Anterior cingulate cortex (tissue), 58 donors: ENCODE results near the gene B3GNT4.
"Not testable (repeated sequence)": the region's sequence is repeated elsewhere in the genome, so short reads cannot be mapped to it uniquely, and the experiment has no call there.

Experiments used
- DNase-seq, 58 donors: peaks; one replicate each; lab custom pipeline; 2025; lab: John Stamatoyannopoulos, UW

The B3GNT4 gene

DNA sequence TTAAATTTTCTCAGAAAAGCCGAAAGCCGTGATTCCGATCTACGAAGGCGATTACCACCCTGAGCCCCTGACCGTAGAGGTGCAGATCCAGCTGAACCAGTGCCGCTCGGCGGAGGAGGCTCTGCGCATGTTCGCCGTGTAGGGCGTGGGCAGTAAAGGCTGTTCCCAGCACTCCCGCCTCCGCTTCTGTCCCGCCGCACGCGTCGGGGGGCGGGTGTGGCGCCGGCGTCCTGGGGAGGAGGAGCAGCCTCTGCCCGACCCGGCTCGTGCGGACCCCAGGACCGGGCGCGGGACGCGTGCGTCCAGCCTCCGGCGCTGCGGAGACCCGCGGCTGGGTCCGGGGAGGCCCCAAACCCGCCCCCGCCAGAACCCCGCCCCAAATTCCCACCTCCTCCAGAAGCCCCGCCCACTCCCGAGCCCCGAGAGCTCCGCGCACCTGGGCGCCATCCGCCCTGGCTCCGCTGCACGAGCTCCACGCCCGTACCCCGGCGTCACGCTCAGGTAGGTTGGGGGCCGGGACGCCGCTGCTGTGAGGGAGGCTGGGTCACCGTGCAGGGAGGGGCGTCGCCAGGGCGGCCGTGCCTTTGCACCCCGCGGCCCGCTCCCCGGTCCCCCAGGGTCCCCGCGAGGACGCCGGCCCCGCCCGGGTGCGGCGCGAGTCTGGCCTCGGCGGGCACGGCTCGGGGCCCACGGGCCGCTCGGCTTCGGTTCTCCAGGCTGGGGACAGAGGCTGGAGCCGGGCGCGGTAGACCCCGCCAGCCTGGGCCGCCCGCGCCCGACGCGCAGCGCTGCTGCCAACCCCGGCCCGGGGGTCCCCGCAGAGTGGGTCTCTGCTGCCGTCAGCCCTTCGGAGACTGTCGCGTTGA lies at the start of gene B3GNT4:
B3GNT4 (plus strand) TSS at position 409 of the 866 bp plus-strand sequence. CDS start 910 bp downstream, outside the sequence.
- DNase-seq = peak in 34 of 58 donors; percentile 12 to 72 (median 38)

DNA sequence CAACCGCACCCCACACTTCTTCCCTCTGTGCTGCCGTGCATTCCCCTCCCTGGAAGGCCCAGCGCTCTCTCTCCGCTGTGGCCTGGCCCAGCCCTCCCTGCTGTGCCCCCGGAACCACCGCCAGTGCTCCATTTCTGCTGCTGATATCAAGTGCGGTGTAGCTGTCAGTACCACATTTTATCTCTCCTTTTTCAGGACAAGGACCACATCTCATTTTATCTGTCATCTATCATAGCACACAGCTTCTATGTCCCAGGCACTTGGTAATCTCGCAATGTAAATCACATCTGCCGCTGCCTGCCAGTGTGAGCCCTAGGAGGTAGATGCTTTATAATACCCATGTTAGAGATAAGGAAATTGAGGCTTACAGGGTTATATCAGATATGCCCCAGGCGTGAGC lies 47.8 kb upstream of the B3GNT4 start:
- DNase-seq = no peak

DNA sequence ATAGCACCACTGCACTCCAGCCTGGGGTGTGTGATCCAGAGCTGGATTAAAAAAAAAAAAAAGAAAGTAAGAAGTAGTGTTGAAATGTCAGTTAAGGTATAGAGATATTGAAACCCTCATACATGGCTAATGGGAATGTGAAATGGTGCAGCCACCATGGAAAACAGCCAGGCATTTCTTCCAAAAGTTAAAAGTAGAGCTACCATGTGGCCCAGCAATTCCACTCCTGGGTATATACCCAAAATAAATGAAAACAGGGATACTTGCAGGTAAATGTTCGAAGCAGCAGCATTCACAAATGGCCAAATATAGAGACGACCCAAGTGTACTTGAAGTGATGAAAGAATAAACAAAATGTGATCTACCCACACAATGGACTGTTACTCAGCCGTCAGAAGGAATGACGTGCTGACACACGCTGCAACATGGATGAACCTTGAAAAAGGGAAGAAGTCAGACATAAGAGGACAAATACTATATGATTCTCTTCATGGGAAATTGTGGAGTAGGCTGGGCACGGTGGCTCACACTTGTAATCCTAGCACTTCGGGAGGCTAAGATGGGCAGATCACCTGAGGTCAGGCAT lies 44.7 kb upstream of the B3GNT4 start:
- no peak for DNase-seq

DNA sequence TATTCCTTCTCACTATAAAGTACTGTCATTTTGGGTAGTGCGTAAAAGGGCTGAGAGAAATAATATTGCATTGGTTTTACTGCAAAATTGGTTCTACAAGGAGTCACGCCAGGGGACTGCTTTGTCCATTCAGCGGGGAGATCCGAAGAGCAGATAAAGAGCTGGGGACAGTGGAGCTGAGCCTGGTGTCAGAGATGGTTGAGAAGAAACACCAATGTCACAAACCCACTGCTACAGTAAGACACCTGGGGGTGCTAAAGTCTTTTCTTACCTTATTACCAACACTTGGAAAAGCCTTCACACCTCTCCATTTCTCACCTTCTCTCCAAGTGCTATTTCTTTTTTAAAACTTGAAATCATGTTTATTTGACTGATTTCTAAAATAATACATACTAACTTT lies 43.6 kb upstream of the B3GNT4 start:
- no peak for DNase-seq

DNA sequence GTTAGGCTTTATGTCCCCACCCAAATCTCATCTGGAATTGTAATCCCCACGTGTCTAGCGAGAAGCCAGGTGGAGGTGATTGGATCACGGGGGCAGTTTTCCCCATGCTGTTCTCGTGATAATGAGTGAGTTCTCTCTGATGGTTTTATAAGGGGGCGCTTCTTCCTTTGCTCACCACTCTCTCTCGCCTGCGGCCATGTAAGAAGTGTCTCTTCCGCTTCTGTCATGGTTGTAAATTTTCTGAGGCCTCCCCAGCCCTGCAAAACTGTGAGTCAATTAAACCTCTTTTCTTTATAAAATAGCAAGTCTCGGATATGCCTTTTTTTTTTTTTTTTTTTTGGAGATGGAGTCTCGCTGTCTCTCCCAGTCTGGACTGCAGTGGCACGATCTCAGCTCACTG lies 42.7 kb upstream of the B3GNT4 start:
- DNase-seq = no peak

DNA sequence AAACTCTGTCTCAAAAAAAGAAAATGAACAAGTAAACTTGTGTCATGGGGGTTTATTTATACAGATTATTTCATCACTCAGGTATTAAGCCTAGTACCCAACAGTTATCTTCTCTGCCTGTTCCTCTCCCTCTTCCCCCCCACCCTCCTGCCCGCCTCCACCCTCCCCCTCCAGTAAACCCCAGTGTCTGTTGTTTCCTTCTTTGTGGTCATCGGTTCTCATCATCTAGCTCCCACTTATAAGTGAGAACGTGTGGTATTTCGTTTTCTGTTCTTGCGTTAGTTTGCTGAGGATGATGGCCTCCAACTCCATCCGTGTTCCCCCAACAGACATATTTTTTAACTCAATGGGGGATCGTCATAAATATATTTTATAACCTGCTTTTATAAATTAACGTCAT lies 41.8 kb upstream of the B3GNT4 start:
- no peak for DNase-seq

DNA sequence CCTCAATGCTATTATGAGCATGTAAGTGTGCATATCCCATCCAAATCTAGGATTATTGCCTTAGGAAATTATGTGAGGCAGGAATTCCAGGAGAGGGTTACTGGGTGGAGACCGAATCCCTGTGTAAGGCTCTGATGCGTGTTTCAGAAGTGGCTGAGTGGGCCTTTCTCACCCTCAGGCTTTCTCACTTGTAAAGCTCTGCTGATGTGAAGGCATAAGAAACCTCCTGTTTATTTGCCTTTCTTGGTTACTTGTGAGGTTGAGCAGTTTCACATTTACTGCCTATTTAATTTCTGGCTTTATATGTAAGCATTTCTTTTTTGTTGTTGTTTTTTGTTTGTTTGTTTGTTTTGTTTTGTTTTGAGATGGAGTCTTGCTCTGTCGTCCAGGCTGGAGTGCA lies 40.5 kb upstream of the B3GNT4 start:
- DNase-seq = no peak

DNA sequence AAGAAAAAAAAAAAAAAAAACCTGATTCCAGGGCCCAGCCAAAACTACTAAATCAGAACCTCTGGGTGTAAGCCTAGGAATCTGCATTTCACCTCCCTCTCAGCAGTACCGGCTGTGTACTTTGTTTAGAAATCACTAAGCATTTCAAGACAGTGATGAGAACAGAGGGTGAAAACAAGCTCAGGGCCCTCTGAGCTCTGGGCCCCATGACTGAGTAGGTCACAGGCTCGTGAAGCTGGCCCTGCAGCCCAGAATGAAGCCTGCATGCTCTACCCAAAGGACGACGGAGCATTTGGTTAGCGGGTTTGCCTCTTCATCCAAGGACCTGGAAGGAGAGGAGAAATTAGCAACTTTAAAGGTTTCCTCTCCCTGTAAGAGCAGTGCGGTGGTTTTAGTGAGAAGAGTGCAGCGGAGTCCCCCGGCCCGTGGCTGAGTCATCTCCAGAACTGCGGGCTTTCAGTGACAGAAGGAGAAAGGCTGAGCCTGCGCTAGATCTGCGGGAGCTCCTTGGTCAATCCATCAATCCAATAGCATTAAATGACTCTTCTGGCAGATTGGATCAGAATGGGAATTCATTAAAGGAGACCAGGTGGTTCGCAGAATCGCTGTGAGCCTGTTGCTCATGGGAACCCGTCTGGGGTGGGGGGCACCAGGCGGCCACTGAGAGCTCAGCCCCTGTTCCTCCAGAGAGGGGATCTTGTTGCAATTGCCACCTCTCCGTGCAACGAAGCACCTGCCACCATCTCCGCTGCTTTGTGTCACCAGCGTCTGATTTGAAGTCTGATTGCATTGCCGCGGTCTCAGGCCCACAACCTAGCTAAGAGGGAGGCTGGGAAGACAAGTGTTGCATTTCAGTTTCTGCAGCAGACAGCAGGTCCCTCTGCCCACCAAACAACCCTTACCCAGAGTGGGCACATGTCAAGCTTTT lies 36.8 kb upstream of the B3GNT4 start:
- DNase-seq = no peak

DNA sequence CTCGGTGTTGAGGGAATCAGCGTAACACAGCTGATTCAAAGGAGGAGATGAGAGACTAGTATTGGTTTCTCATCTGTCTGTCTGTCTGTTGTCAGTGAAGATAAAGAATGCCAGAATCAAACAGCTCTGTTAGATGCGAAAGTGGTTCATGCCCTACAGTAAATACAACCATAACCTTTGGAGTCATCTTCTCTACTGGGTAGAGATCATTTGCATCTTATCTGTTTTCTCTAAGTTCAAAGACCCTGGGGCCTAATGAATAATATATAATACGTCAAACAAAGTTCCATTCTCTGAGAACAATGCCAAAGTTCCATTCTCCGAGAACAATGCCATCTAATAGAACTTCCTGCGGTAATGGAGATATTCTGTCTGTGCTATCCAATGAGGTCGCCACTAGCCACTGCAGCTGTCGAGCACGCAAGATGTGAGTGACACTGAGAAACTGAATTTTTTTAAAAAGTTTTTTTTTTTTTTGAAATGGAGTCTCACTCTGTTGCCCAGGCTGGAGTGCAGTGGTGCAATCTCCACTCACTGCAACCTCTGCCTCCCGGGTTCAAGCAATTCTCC lies 36.1 kb upstream of the B3GNT4 start:
- DNase-seq = no peak

DNA sequence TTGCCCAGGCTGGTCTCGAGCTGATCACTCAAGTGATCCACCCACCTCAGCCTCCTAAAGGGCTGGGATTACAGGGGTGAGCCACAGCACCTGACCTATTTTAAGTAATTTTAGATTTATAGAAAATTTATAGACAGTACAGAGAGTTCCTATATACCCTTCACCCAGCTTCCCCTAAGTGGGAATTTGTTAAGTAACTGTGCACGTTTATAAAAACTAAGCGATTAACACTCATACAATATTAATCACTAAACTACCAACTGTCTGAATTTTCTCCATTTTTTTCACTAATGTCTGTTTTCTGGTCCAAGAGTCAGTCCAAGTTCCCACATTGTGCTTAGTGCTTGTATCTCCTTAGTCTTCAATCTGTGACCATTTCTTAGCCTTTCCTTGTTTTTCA lies 35.0 kb upstream of the B3GNT4 start:
- DNase-seq = no peak

DNA sequence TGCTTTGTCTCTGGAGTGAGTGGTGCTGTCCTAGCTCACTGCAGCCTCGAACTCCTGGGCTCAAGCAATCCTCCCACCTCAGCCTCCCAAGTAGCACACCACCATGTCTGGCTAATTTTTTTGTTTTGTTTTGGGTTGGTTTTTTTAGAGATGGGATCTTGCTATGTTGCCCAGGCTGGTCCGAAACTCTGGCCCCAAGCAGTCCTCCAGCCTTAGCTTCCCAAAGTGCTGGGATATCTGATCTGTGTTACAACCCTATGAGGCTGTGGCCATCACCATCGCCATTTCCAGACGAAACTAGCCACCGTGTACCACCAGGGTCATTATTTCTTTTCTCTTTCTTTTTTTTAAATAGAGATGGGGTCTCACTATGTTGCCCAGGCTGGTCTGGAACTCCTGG lies 32.1 kb upstream of the B3GNT4 start:
- no peak for DNase-seq

DNA sequence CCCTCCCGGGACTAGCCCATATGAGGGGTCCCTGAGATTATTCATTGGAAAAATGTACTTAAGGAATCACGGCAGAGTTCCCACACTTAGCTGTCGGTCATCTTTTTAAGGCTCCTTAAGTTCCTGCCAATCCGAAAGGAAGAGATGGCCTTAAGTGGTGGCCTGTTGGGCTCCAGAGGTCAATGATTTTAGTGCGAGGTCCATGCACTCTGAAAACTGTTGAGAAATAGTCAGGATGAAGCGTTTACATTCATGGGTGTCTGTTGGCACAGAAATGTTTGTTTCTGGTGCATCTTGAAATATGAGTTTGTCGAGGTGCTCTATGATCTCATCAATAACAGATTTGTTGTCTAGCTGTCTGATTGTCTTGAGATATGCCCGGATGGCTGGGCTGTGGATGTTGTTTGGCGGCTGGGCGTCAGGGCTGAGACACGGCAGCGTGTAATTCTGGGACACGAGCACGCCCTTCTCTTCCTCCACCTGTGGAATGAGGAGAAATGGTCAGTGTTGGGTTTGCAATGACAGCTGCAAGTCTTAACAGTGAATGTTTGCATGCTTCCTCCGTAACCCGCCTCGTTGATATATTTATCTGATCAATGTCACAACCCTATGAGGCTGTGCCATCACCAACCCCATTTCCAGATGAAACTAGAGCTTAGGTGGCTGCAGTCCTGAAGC lies 31.1 kb upstream of the B3GNT4 start:
- DNase-seq = no peak

DNA sequence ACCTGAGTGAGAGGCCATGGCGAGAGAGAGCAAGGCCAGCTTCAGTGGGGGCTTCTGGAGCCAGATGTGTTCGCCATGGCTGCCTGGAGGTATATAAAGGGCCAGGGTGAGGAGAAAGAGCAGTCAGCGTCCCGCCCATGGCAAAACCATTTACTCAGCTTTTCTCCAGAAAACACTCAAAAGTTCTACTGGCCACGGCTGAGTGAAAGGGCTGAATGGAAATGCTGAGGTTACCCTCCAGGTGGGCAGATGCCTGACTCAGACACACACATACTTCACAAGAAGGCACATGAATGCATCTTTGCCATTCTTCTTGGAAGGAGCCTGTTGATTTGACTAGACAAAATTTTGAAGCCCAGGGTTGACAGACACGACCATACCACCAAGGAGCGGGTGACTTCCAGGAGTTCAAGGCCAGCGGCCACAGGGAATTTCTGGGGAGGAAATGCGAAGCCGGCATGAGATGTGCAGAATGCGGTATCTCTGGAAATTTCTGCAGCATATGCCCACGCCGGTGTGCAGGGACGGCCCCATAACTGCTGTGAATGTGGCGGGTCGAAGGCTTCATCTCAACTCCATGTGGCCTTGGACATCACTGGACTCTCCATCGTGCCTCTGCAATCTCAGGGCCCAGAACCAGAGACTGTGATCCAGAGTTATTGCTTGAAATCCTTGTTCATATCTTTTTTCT lies 29.2 kb upstream of the B3GNT4 start, which contains the start of gene IL31:
IL31 (minus strand) TSS at position 67 of the 691 bp plus-strand sequence; CDS start at position 18, 49 bp downstream.
- DNase-seq = no peak

DNA sequence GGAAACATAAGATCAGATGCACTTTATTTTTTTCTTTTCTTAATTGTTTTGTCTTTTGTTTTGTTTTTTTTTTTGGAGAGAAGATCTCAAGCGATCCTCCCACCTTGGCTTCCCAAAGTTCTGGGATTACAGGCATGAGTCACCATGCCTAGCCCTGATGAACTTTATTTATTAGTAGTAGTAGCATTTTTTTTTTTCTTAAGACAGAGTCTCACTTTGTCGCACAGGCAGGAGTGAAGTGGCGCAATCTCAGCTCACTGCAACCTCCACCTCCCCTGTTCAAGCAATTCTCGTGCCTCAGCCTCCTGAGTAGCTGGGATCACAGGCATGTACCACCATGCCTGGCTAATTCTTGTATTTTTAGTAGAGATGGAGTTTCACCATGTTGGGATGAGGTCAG lies 27.0 kb upstream of the B3GNT4 start:
- not testable (repeated sequence) for DNase-seq

DNA sequence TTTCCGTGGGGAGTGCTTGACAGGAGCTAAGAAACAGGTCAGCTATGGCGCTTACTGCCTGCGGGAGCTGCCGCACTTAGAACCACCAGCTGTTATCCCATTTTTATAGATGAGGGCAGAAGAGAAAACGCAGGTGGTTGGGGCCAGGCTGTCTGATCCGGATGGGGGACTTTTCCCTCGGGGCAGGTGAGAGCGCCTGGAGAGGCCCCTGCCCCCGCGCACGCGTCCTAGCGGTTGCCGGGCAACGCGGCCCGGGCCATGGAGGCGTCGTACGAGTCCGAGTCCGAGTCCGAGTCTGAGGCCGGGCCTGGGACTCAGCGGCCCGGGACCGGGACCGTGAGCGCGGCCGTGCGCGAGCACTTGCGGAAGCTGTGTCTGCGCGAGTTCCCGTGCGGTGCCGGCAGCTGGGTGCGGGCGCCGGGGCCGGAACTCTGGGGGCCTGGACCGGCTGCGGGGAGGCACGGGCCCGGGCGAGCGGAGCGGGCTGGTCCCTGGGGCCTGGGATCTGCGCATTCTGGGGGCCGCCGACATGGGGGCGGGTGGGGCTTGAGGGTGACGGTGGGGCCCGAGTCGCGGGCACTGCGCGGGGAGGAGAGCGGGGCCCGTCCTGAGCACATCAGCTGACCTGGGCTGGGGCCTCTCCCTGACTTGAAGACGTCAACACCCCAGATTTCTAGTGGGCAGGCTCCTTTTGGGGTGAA lies 20.5 kb upstream of the B3GNT4 start, which contains the start of gene LRRC43:
LRRC43 (plus strand) TSS at position 237 of the 701 bp plus-strand sequence; CDS start at position 259, 22 bp downstream.
- peak in 14 of 58 donors; percentile 11 to 66 (median 22) for DNase-seq

DNA sequence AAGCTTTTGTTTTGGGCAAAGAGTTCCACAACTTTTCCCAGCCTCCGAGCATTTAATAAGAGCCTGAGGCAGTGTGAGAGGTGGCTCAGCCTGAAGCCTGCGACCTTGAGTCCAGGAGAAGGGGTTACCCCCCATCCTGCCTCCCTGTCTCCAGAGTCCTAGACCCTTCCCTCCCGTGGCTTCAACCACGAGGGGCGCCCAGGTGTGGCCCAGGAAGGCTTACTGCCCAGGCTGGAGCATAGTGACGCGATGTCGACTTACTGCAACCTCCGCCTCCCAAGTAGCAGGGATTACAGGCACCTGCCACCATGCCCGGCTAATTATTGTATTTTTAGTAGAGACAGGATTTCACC lies 19.9 kb upstream of the B3GNT4 start:
- DNase-seq = no peak

DNA sequence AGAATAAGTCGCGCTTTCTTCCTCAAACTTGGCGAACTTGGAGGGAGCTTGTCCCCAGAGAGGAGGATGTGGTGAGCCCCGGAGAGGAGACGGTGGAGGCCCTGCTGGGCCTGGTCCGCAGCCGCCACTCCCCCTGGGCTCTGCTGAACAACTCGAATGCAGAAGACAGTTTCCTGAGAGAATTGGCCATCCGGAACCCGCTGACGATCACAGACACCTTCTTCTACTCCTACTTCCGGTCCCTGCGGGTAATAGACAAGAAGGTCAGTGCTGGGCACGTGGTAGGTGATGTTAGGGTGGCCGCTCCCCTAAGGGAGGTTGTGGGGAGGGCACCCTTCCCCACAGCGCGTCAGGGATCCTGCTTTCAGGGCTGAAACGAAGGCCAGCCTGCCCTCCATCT lies 19.0 kb upstream of the B3GNT4 start:
- DNase-seq = no peak

DNA sequence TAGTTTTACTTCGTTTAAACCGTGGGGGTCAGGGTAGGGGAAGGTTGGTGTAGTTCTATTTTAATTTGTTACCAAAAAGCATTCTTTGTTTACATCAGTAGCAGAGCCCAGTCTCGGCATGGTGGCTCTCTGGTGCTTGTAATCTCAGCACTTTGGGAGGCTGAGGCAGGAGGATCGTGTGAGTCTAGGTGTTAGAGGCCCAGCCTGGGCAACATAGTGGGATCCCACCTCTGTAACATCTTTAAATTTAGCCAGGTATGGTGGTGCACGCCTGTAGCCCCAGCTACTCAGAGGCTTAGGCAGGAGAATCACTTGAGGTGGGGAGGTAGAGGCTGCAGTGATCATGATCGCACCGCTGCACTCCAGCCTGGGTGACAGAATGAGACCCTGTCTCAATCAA lies 18.4 kb upstream of the B3GNT4 start:
- no peak for DNase-seq
